ENCODE data around the gene LPP. TPM values are rescaled to one million over a fixed set of nuclear protein-coding genes. Genes with fewer than 3 reads are reported as not detected.
"Not testable (repeated sequence)": the region's sequence is repeated elsewhere in the genome, so short reads cannot be mapped to it uniquely, and the experiment has no call there.

Gene LPP
- total RNA-seq, 1 donor from 2014 or later: 62.1 TPM

GRCh38 chr3:188682316-188682715 lies 528.4 kb downstream of the LPP start:
- DNase-seq: no peak

DNA sequence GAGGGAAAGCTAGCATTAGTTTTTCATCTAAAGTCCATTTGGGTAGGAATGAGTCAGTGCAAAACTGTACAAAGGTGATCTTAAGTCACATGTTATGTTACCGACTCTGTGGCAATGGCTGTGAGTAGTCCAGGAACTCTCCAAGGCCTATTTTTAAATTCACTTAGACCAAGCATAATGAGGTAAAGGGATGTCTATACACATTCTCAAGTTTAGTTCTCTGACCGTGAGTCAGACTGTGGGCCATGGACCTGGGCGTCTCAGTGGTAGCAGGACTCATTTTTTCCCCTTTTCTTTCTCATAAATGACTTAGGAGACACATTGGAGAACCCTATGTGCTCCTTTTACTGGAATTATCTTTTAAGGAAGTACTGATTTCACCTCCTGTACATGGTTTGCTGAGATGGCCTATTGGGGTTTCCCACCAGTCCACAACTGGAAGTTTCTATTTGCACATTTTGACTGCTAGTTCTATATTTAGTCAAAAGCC lies 529.1 kb downstream of the LPP start:
- no peak for DNase-seq

- DNase-seq: no peak
Measured at GRCh38 chr3:188684276-188684675, 530.3 kb downstream of the LPP start.

GRCh38 chr3:188685789-188686188 lies 531.8 kb downstream of the LPP start:
- DNase-seq: no peak

GRCh38 chr3:188686324-188686723 lies 532.4 kb downstream of the LPP start:
- no peak for DNase-seq

GRCh38 chr3:188687389-188687788 lies 533.4 kb downstream of the LPP start:
- no peak for DNase-seq

GRCh38 chr3:188689101-188689574 lies 535.2 kb downstream of the LPP start:
- DNase-seq: peak; percentile 65

- no peak for DNase-seq
Measured at GRCh38 chr3:188690064-188690463, 536.1 kb downstream of the LPP start.

DNA sequence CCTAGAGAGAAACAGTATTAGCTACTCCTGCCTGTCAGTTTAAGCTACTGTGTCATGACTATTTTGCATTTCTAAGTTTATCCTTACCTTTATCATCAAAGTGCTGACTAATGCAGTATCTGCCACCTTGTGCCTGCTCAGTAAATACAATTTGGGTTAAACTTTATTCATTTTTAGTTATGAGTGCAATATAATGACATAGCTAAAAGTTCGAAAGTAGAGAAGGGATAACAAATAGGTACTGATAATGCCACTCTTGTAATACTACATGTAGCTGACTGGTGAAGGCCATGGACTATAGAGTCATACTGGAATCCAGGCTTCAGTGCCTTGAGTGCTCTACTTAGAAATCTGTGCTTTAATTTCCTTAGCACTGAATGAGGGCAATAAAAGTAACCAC lies 537.0 kb downstream of the LPP start:
- no peak for DNase-seq

DNA sequence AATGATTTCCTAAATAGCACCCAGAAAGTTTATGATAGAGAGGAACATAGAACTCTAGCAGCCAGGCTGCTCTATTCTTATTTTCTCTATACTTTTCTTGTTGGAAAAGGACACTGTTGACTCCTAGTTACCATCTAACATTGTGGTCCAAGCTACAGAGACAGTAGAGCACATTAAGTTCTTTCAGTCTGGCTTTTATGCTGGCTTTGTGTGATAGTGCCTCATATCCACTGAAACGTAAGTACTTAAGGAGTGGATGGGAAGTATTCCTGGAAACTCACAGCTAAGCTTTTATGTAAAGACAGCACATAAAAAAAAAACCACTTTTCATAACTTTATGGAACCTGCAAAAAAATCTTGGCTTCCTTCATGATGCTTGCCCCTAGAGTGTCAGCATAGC lies 537.7 kb downstream of the LPP start:
- no peak for DNase-seq

DNA sequence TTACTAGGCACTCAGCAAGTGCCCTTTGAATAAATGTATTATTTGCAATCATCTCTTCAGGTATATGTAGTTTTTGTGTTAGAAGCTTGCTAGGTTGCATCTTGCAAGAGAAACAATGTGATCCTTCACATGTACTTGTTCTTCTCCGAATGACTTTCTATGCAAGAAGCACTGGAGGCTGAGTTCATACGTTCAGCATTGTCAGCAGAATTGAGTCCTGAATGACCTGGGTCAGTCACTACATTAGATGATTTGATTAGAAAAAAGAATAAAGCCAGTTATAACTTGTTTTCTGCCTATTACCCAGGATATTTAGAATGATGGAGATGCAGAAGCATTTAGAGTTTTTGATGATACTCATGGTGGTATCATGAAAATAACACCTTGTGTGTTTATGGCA lies 538.7 kb downstream of the LPP start:
- DNase-seq: no peak

GRCh38 chr3:188693435-188693834 lies 539.5 kb downstream of the LPP start:
- DNase-seq: peak; percentile 19

GRCh38 chr3:188695241-188695640 lies 541.3 kb downstream of the LPP start:
- DNase-seq: no peak

DNA sequence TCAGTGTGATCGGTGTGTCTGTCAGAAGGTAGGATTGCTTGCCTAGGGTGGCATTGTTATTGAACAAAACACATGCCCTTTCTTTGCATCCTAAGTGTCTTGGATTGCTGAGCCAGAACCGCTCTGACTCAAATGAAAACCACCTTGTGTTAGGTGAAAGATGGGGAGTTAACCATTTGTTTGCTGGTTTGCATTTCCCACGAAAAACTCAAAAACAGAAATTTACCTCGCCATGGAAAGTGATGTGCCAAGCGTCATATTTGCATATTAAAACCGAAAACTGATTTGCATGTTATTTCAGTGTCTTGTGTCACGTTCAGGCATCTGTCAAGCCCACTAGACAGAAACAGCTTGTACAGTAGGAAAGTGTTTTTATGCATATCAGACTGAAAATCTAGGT lies 543.2 kb downstream of the LPP start:
- DNase-seq: no peak

DNA sequence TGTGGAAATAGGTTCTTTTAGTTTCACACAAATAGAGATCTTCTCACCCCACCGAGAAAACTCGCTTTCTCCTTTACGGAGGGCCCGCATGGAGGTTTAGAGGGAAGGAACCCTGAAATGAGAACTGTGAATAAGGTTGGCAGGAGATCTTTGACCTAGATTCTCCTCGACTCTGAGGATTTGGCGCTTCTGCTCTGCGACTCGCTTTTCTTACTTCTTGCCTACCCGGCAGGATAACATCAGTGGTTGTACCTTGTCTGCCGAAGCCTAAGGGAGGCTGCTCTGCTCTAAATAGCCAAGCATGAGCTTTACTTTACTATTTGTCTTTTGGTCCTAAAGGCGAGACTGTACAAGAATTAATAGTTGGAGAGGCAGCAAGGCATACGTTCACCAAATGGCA lies 544.5 kb downstream of the LPP start:
- DNase-seq: no peak

DNA sequence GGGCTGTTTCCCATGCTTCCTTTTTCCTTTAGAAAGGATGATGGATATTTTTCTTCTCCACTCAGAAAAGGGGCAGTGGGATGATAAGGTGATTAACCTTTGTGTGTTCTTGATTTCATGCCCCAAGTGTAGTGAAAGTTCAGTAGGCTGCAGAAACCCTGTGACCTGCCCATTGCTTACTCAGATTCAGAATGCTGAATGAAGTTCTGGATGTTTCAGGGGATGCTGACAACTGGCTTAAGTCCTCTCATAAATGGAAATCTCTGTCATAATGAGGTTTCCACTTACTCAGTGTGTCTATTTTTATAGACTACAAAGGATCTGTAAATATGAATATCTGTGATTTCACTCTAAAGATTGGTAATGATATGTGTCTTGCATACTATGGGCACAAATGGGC lies 546.5 kb downstream of the LPP start:
- no peak for DNase-seq

DNA sequence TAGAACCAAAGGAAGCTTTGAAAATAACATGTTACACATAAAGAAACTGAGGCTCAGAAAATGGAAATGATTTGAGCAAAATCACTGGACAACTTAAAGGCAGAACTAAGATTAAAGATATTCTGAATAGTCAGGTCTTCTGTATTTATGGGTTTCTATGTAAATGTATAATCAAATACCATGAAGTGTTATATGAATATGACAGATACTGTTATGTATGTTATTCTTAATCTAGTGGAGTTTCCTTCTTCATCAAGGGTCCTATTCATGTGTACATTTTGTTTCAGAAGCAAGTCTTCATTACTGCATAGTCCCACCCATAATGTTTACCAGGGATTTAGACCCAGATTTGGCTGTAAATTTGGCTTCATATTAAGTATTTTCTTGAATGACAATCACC lies 547.0 kb downstream of the LPP start:
- DNase-seq: no peak

DNA sequence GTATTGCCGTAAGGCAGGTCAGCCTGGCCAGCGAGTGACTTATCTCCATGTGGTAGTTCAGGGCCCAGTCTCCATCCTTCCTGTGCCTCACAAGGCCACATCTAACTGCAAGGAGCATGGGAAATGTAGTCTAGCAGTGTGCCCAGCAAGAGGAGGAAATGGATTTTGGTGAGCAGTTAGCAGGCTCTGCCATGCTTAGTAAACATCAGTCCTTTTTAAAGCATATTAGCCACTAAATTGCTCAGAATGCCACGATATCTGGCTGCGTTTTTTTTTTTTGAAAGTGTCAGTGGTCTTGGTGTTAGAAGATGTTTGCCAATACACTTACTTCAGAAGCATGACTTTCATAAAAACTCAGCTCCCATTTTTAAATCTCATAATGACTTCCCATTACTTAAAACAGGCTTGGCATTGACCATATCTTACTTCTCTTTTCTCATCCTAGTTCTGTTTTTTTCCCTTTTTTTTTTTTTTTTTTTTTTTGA lies 547.6 kb downstream of the LPP start:
- no peak for DNase-seq

- DNase-seq: not testable (repeated sequence)
Measured at GRCh38 chr3:188702028-188702427, 548.1 kb downstream of the LPP start.

GRCh38 chr3:188706176-188706575 lies 552.2 kb downstream of the LPP start:
- no peak for DNase-seq

DNA sequence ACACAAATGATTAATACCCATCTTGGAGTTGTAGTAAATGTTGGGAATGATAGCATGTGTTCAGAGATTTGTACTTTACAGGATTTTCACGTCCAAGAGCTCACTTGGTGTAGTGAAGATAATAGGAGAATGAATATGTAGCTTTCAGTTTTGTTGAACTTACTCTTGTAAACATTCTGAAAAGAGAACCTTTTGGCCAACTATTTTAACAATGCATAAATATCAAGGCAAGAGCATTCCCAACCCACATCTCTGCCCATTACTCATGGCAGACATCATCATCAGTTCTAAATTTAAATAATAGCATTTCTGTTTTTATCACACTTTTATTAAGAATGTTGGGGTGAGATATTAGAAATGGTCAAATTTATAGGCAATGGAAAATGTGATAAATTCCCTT lies 552.6 kb downstream of the LPP start:
- DNase-seq: no peak

GRCh38 chr3:188707381-188708288 lies 553.7 kb downstream of the LPP start:
- no peak for DNase-seq

DNA sequence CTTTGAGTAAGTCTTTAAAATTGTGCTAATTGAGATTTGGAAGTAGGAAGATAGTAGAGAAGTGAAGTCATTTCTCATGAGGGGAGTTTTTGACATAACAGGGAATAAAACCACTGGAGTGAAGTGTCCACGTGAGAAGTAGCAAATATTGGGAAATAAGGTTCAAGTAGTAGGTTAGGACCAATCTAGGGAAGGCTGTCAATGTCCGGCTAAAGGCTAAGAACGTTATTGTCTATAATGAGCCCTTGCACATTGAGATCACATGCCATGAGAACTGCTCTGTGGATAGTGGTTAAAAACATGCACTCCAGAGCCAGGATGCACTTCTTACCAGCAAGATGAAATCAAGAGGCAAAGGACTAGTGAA lies 557.9 kb downstream of the LPP start:
- DNase-seq: no peak
